ENCODE data around the gene IPCEF1.
A peak's percentile ranks its signal among the peaks of the same experiment; 100 is the strongest.

IPCEF1 gene

DNA sequence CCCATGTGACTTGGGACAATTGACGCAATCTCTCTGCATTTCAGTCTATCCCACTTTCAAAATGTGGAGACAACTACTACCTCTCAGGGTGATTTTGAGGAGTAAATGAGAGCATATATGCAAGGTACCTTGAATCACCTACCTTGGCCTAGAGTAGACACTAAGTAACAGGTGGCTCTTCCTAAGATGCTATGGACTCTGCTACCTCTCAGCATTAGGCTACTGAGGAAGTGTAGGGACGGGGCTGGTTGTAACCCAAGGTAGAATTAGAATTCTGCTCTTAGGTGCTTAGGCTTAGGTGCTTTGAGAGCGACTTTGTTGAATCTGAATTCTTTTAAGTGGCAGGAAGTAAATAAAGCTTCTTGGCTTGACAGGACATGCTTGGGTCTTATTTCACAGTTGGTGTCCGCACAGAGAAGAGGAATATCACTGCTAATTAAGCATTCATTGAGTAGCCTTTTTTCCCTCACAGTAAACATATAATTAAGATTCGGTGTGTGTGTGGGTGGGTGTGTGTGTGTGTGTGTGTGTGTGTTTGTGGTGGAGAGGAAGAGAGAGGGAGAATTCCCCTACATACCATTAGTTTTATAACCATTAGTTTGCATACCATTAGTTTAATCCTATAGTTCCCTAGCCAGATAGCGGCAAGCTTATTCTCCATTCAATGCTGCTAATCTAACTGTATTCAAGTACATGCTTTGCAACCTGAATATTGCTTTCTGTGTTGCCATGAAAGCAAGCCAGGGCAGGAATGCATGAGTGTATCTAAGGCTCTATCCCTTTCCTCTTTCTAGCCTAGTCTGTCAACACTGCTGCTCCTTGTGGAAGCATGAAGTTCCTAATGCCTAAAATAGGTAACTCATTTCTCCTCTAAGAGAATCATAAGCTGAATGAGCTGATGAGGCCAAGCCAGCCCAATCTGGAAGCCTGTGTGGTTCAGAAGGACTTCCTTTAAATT is 112.5 kb downstream of the IPCEF1 start:
- no peak for DNase-seq

DNA sequence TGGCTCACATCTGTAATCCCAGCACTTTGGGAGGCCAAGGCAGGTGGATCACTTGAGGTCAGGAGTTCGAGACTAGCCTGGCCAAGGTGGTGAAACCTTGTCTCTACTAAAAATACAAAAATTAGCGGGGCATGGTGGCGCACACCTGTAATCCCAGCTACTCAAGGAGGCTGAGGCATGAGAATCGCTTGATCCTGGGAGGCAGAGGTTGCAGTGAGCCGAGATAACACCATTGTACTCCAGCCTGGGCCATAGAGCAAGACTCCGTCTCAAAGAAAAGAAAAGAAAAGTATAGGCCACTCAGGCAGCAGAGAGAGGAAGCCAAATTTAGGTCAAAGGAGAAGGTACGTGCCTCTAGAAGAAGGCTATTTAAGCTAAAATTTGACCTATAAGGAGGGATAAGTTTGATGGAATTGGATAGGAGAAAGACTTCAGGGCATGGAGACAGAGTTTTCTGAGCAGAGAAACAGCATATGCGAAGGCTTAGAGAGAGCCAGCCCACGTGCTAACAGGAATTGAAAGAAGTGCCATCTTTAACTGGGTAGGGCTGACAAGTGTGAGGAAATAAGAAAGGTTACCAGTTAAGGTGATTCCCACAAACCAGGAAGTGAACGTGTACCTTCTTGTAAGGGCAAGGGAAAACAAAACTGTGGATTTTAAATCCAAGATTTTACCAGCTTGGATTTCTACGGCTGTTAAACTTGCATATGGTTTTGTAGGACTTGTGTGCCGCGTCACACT is 113.8 kb downstream of the IPCEF1 start:
- no peak for DNase-seq

- DNase-seq, result no peak
Measured at GRCh38 chr6:154241581-154241980, 115.0 kb downstream of the IPCEF1 start.

DNA sequence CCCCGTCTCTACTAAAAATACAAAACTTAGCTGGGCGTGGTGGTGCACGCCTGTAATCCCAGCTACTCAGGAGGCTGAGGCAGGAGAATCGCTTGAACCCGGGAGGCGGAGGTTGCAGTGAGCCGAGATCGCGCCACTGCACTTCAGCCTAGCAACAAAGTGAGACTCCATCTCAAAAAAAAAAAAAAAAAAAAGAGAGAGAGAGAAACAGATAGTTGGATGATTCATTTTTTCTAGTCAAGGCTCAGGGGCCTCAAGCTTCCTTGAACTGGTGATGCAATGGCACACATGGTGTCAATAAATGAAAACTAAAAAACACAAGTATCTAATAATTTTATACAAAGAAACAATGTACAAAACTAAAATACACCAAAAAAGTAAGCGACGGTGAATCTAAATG is 115.5 kb downstream of the IPCEF1 start:
- peak; percentile 56 for DNase-seq

DNA sequence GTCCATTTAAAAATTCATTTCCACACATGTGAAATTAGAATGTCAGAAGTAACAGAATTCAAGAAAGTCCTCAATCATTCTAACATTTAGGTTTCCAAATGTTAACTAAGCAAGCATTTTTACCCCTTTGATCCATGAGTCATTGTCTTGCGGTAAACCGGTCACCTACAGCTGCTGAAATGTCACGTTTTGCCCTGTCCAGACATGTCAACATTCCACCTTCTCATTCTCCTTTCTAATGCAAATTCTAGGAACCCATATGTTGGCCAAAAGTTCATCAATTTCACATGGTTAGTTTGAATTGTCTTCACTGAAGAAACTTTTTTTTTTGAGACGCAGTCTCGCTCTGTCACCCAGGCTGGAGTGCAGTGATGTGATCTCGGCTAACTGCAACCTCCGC is 117.2 kb downstream of the IPCEF1 start:
- DNase-seq, result peak; percentile 49

- no peak for DNase-seq
Measured at GRCh38 chr6:154238831-154239230, 117.8 kb downstream of the IPCEF1 start.

GRCh38 chr6:154236646-154237301 is 119.8 kb downstream of the IPCEF1 start:
- DNase-seq, result no peak

- no peak for DNase-seq
Measured at GRCh38 chr6:154234019-154234772, 122.4 kb downstream of the IPCEF1 start.

- DNase-seq, result no peak
Measured at GRCh38 chr6:154233383-154233782, 123.2 kb downstream of the IPCEF1 start.

GRCh38 chr6:154232013-154232910 is 124.3 kb downstream of the IPCEF1 start:
- DNase-seq, result no peak

DNA sequence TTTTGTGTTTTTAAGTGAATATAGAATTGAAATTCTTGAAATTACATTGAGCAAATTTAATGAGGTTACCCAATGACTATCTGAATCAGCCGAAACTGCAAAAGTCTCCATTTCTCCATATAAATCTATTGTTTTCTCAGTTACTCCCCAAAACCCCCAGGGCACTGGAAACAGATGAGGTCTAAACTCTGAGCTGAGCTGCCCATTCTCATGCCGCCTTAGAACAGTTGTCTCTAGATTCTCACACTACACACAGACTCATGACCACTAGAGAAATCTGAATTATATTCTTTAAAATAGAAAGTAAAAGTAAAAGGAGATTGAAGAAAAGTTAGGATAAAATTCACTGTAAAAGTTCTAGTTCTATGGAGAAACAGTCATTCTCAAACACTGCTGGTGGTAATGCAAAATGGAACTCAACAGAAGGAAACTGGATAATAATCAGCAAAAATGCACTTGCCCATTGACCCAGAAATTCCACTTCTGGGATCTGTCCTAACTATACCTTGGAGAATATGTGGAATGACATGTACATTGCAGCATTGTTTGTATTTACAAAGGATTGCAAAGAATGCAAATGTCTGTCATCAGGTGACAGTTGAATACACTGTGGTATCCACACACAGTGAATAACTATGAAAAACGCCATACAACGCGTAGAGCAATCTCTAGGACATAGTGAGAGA is 125.5 kb downstream of the IPCEF1 start:
- no peak for DNase-seq

- DNase-seq, result no peak
Measured at GRCh38 chr6:154230393-154230792, 126.2 kb downstream of the IPCEF1 start.

GRCh38 chr6:154229786-154230185 is 126.8 kb downstream of the IPCEF1 start:
- DNase-seq, result peak; percentile 82

GRCh38 chr6:154228521-154228905 is 128.1 kb downstream of the IPCEF1 start:
- no peak for DNase-seq

DNA sequence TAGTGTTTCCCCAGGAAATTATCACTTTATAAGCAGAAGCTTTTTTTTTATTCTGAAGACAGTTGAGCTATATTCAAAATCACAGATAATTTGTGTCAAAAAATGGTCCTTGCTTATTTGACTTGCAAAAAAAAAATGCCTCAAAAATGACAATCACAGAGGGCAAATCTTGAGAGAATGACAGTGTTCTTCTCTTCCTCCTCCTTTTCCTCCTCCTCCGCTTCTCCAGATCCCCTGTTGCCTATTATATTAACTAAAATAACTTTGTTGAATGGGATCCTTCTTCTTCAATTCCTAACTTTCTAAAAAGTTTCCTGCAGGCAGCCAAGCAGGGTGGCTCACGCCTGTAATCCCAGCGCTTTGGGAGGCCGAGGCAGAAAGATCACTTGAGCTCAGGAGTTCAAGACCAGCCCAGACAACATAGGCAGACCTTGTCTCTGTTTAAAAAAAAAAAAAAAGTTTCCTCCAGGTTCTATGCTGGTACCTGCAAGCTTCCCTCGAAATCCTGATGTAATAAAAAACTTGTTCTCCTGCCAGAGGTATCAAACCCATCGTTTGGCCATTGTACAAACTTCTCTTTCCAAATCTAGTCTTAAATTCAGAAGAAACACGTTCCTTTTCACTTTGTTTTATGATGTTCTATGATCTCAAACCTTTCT is 128.6 kb downstream of the IPCEF1 start:
- DNase-seq, result no peak

DNA sequence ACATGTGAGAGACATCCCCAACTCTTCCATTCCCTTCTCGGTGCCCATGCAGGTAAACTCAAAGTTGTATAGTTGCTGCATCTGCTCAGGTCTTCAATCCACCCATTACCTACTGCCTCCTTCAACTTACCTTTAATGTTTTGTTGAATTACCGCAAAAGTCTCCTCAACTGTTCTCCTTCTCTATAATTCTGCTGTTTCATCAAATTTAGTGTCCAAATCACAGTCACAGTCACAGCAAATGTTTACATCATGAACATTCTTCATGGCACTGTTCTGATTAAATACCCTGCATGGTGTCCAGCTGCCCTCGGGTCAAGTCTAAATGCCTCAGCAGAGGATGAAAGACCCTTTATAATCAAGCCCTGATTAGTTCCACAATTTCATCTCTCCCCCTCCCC is 130.1 kb downstream of the IPCEF1 start:
- no peak for DNase-seq

DNA sequence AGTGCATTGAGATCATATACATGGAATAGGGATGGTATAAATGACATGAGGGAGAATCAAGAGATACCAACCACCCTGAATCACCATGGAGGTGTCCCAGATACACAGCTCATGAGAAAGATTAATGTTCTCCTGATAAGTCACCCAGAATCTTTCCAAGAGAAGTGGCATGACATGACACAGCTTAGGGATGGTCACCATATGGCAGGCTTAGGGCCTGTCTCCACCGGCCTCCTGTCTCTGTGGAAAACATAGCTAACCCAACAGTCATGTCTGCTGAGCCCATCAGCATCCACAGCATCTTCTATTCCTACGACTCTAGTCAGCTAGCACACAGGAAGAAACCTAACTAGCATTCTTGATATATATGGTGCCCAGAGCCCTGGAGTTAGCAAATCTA is 133.3 kb downstream of the IPCEF1 start:
- DNase-seq, result no peak

- DNase-seq, result no peak
Measured at GRCh38 chr6:154222716-154223115, 133.9 kb downstream of the IPCEF1 start.

DNA sequence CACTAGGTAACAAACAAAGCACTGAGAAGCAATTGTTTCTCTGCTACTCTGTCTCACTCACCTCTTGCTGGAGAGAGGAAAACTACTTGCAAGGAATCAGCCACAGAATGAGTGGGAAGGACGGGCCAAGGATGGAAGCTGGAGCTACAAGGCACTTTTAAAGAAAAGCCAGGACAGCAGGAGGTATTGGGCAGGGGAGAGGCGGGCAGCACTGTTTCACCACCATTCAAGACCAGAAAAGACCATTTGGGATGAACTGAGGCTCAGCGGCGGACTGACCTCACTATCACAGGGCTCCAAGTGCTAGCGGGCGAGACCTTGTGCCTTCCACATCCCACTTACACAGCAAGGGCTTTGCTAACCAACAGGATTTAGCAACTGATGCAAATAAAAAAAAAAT is 137.4 kb downstream of the IPCEF1 start:
- no peak for DNase-seq

GRCh38 chr6:154218787-154219186 is 137.8 kb downstream of the IPCEF1 start:
- no peak for DNase-seq

DNA sequence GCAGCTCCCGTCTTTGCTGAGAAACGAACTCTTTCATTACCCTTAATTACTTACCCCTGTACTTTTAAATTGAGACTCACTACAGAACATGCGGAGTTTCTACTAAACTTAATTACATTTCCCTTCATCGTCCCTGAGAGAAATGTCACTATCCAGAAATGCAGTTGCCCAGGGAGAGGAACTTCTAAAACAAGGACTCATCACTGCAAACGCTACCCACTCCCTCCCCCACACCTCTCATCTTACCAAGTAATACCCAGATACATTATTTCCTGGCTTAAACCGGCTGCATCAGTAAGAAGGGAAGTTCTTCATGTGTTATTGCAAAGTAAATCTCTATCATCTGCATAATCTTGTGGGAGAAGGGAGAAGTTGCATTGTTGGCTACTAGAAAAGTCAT is 138.3 kb downstream of the IPCEF1 start:
- DNase-seq, result no peak

Measured in activated CD4-positive, alpha-beta T cell treated with anti-CD3 and anti-CD28 coated beads, Interleukin-2, Interleukin-6, amounts not matched to agents 100 ng/mL and 50 ng/mL, durations not matched to agents 16 hours and 8 hours (primary cell).